ENCODE results near the gene CAVIN1. TPM values are rescaled to one million over a fixed set of nuclear protein-coding genes. Genes with fewer than 3 reads are reported as not detected.
"Not testable (repeated sequence)": the region's sequence is repeated elsewhere in the genome, so short reads cannot be mapped to it uniquely, and the experiment has no call there.

The CAVIN1 gene
- total RNA-seq, 2 experiments from 2014 or later: 0.66 to 1.3 TPM

GRCh38 chr17:42378959-42379594, 44.0 kb downstream of the CAVIN1 start:
- DNase-seq (no peak), ATAC-seq (peak; percentile 72)
- H3K36me3 Mint-ChIP-seq: peaks cover 15% of the 10 kb centered on the region
- no peaks in the 10 kb centered on the region for H3K9me3 Mint-ChIP-seq (ENCODE audit: low read depth)
- H3K27ac Mint-ChIP-seq: peak overlapping the region; percentile 82
- peak overlapping the region; percentile 76 for H3K4me3 Mint-ChIP-seq
- CTCF ChIA-PET: interaction anchor here (0.6 to 1.7 kb wide), 5 partner anchors 10 to 138 kb away, joined by 3 to 11 read pairs (median 3); partner anchors contain the start of gene STAT3
- H3K27me3 Mint-ChIP-seq: no peaks in the 10 kb centered on the region
- H3K4me1 Mint-ChIP-seq: peaks cover 53% of the 10 kb centered on the region

- Mint-ChIP-seq H3K27me3 (no peaks in the 10 kb centered on the region), H3K36me3 (peaks cover 13% of the 10 kb centered on the region), H3K4me1 (peaks cover 52% of the 10 kb centered on the region), H3K27ac (peak overlapping the region; percentile 82), H3K4me3 (peak overlapping the region; percentile 76), H3K9me3 (ENCODE audit: low read depth) (no peaks in the 10 kb centered on the region)
- no peak for DNase-seq
- ATAC-seq: no peak
- CTCF ChIA-PET: interaction anchor here (0.9 to 1.7 kb wide), 5 partner anchors 9 to 56 kb away, joined by 3 to 11 read pairs (median 3); partner anchors contain the start of gene STAT3
Measured at GRCh38 chr17:42378359-42378958, 44.6 kb downstream of the CAVIN1 start.

DNA sequence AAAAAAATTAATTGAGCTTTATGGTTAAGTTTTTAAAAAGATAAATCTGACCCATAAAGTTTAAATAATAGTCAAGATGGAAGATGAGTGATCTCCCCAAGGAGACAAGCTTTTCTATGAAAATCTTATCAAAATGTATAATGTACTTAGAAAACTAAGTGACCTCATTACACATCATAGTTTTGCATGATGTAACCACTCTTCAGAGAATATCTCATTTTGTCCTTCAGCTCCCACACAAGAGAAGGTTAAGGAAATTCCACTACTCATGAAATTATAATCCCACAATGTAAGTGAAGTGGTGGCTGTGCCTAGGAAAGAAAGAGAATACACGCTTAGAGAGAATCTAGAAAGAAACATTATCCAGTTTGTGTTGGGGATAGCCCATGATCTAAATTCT, 49.2 kb downstream of the CAVIN1 start:
- H3K36me3 Mint-ChIP-seq: peaks cover 19% of the 10 kb centered on the region
- CTCF ChIA-PET: no interaction called here
- no peak overlapping the region for H3K27ac Mint-ChIP-seq
- H3K4me3 Mint-ChIP-seq: no peak overlapping the region
- ATAC-seq: no peak
- no peaks in the 10 kb centered on the region for H3K27me3 Mint-ChIP-seq
- H3K4me1 Mint-ChIP-seq: peaks cover 44% of the 10 kb centered on the region
- H3K9me3 Mint-ChIP-seq (ENCODE audit: low read depth): no peaks in the 10 kb centered on the region
- DNase-seq: no peak

DNA sequence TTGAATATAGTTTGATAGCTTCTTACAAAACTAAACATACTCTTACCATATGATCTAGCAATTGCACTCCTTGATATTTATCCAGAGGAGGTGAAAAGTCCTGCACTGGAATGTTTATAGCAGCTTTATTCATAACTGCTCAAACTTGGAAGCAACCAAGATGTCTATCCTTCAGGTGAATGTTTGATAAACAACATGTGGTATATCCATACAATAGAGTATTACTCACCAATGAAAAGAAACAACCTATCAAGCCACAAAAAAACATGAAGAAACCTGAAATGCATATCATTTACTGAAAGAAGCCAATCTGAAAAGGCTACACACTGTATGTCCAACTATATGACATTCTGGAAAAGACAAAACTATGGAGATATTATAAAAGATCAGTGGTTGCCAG, 50.9 kb downstream of the CAVIN1 start:
- H3K36me3 Mint-ChIP-seq: peaks cover 22% of the 10 kb centered on the region
- no peaks in the 10 kb centered on the region for H3K27me3 Mint-ChIP-seq
- DNase-seq: no peak
- peaks cover 46% of the 10 kb centered on the region for H3K4me1 Mint-ChIP-seq
- H3K27ac Mint-ChIP-seq: no peak overlapping the region
- no peak for ATAC-seq
- no peak overlapping the region for H3K4me3 Mint-ChIP-seq
- CTCF ChIA-PET: interaction anchor here (0.7 kb wide), 1 partner anchor 36 kb away, joined by 3 read pairs; no protein-coding TSS in a partner anchor
- H3K9me3 Mint-ChIP-seq (ENCODE audit: low read depth): no peaks in the 10 kb centered on the region

DNA sequence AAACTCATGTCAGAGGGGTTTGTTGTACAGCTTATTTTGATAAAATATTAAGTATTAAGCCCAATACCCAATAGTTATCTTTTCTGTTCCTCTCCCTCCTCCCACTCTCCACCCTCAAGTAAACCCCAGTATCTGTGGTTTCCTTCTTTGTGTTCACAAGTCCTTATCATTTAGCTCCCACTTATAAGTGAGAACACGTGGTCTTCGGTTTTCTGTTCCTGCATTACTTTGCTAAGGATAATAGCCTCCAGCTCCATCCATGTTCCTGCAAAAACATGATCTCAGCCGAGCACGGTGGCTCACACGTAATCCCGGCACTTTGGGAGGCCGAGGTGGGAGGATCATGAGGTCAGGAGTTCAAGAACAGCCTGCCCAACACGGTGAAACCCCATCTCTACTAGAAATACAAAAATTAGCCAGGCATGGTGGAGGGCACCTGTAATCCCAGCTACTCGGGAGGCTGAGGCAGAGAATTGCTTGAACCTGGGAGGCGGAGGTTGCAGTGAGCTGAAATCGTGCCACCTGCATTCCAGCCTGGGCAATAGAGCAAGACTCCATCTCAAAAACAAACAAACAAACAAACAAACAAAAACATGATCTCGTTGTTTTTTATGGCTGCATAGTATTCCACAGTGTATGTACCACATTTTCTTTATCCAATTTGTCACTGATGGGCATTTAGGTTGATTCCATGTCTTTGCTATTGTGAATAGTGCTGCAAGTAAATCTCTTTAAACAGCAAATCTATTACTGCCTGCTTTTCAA, 54.1 kb downstream of the CAVIN1 start:
- not testable (repeated sequence) for H3K27me3 Mint-ChIP-seq; ATAC-seq; H3K4me3 Mint-ChIP-seq; DNase-seq; H3K27ac Mint-ChIP-seq; H3K9me3 Mint-ChIP-seq (ENCODE audit: low read depth)
- CTCF ChIA-PET: interaction anchor here (1.2 to 1.4 kb wide), 3 partner anchors 10 to 34 kb away, joined by 3 read pairs; no protein-coding TSS in a partner anchor
- H3K36me3 Mint-ChIP-seq: peaks cover 23% of the 10 kb centered on the region
- H3K4me1 Mint-ChIP-seq: peaks cover 57% of the 10 kb centered on the region

GRCh38 chr17:42368310-42368709, 54.7 kb downstream of the CAVIN1 start:
- CTCF ChIA-PET: interaction anchor here (1.2 to 1.3 kb wide), 2 partner anchors 9 to 11 kb away, joined by 3 read pairs; no protein-coding TSS in a partner anchor
- Mint-ChIP-seq H3K4me1 (peaks cover 60% of the 10 kb centered on the region), H3K36me3 (peaks cover 27% of the 10 kb centered on the region)
- not testable (repeated sequence) for H3K4me3 Mint-ChIP-seq; H3K27ac Mint-ChIP-seq; ATAC-seq; H3K27me3 Mint-ChIP-seq; DNase-seq; H3K9me3 Mint-ChIP-seq (ENCODE audit: low read depth)

DNA sequence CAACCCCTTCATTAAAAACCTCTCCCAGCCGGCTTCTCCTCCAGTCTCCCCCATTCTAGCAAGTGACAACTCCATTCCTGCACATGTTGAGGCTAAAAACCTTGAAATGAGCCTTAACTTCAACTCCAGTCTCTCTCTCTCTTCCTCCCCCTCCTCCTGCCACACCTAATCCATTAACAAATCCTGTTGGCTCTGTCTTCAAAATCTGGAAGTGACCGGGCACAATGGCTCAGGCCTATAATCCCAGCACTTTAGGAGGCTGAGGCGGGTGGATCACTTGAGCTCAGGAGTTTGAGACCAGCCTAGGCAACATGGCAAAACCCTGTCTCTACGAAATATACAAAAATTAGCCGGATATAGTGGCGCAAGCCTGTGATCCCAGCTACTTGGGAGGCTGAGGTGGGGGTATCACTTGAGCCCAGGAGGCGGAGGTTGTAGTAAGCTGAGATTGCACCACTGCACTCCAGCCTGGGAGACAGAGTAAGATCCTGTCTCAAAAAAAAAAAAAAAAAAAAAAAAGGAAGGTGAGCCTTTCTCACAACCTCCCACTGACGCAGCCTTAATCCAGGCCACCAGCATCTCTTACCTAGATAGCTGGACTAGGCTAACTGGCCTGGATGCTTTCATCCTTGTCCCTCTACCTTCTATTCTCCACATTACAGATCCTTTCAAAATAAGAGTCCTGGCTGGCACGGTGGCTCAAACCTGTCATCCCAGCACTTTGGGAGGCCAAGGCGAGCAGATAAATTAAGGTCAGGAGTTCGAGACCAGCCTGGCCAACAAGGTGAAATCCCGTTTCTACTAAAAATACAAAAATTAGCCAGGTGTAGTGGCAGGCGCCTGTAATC, 56.7 kb downstream of the CAVIN1 start:
- CTCF ChIA-PET: interaction anchor here (0.6 to 0.7 kb wide), 2 partner anchors 34 to 303 kb away, joined by 3 to 4 read pairs; no protein-coding TSS in a partner anchor
- H3K27ac Mint-ChIP-seq; H3K9me3 Mint-ChIP-seq (ENCODE audit: low read depth); H3K27me3 Mint-ChIP-seq; ATAC-seq; H3K4me3 Mint-ChIP-seq; DNase-seq: not testable (repeated sequence)
- Mint-ChIP-seq H3K4me1 (peaks cover 73% of the 10 kb centered on the region), H3K36me3 (peaks cover 28% of the 10 kb centered on the region)

DNA sequence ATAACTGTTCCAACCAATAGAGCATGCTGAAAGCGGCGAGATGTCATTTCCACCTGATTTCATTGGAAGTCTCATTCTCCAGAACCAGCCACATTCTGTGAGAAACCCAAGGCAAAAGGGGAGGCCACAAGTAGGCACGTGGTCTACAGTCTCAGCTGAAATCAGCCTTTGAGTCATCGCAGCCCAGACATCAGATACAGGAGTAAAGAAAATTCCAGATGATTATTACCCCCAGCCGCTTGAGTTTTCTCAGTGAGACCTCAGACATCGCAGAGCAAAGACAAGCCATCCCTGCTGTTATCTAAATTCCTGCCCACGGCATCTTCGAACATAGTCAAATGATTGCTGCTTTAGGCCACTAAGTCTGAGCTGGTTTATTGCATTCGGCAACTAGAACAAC, 57.9 kb downstream of the CAVIN1 start:
- no peaks in the 10 kb centered on the region for H3K27me3 Mint-ChIP-seq
- peaks cover 75% of the 10 kb centered on the region for H3K4me1 Mint-ChIP-seq
- ATAC-seq (peak; percentile 43), DNase-seq (peak; percentile 44)
- CTCF ChIA-PET: interaction anchor here (0.6 kb wide), 1 partner anchor 93 kb away, joined by 3 read pairs; no protein-coding TSS in a partner anchor
- H3K27ac Mint-ChIP-seq: peak overlapping the region; percentile 18
- H3K9me3 Mint-ChIP-seq (ENCODE audit: low read depth): no peaks in the 10 kb centered on the region
- peaks cover 25% of the 10 kb centered on the region for H3K36me3 Mint-ChIP-seq
- no peak overlapping the region for H3K4me3 Mint-ChIP-seq

GRCh38 chr17:42363767-42364585, 59.1 kb downstream of the CAVIN1 start:
- CTCF ChIA-PET: no interaction called here
- no peaks in the 10 kb centered on the region for H3K9me3 Mint-ChIP-seq (ENCODE audit: low read depth)
- no peaks in the 10 kb centered on the region for H3K27me3 Mint-ChIP-seq
- H3K36me3 Mint-ChIP-seq: peaks cover 30% of the 10 kb centered on the region
- H3K4me3 Mint-ChIP-seq: no peak overlapping the region
- peak overlapping the region; percentile 39 for H3K27ac Mint-ChIP-seq
- ATAC-seq (peak; percentile 38), DNase-seq (no peak)
- H3K4me1 Mint-ChIP-seq: peaks cover 75% of the 10 kb centered on the region

GRCh38 chr17:42363231-42363630, 59.8 kb downstream of the CAVIN1 start:
- no peak for DNase-seq
- CTCF ChIA-PET: interaction anchor here (0.8 to 0.9 kb wide), 2 partner anchors 10 to 26 kb away, joined by 3 read pairs; no protein-coding TSS in a partner anchor
- peaks cover 72% of the 10 kb centered on the region for H3K4me1 Mint-ChIP-seq
- no peak for ATAC-seq
- no peak overlapping the region for H3K4me3 Mint-ChIP-seq
- no peaks in the 10 kb centered on the region for H3K9me3 Mint-ChIP-seq (ENCODE audit: low read depth)
- H3K27me3 Mint-ChIP-seq: no peaks in the 10 kb centered on the region
- H3K36me3 Mint-ChIP-seq: peaks cover 30% of the 10 kb centered on the region
- peak overlapping the region; percentile 0 for H3K27ac Mint-ChIP-seq

DNA sequence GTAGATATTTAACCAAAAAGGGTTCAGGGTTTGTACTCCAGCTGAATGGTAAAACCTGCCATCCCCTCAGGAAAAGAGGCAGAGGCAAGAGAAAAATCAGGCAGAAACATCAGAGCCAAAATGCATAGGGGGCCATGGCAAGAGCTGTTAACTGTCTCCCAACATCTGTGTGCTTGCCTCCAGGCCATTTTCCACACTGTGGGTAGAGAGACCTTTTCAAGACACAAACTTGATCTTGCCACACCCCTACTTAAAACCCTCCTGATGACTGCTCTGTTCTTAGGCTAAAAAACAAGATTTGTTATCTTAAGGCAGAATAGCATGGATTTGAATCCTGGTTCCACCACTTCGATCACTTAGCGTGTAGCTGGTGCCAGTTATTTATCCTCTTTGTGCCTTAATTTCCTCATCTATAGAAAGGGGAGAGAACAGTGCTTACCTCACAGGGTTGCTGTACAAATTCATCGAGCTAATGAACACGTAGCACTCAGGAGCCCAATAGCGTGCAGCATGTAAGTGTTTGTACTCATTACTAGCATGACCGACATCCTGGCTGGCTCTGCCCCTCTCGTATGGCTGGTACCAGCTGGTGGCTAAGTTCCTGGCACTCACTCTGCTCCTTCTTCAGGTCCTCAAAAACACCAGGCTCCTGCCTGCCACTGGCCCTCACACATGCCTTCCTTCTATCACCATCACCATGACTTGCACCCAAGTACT, 60.7 kb downstream of the CAVIN1 start:
- Mint-ChIP-seq H3K4me3 (no peak overlapping the region), H3K9me3 (ENCODE audit: low read depth) (no peaks in the 10 kb centered on the region), H3K4me1 (peaks cover 68% of the 10 kb centered on the region), H3K27me3 (no peaks in the 10 kb centered on the region), H3K27ac (peak overlapping the region; percentile 71), H3K36me3 (peaks cover 28% of the 10 kb centered on the region)
- CTCF ChIA-PET: interaction anchor here (0.8 to 1.5 kb wide), 7 partner anchors 9 to 37 kb away, joined by 3 read pairs; no protein-coding TSS in a partner anchor
- ATAC-seq (no peak), DNase-seq (no peak)

Data from activated CD8-positive, alpha-beta memory T cell treated with anti-CD3 and anti-CD28 coated beads, Interleukin-2, amount 10 ng/mL, durations not matched to agents 7 days and 5 days (primary cell).